ENCODE results near the gene PGR. TPM values are rescaled to one million over a fixed set of nuclear protein-coding genes. Genes with fewer than 3 reads are reported as not detected.

PGR gene
- polyA plus RNA-seq, 2 of the 4 experiments (the other 2 are of a cell fraction), result not detected

DNA sequence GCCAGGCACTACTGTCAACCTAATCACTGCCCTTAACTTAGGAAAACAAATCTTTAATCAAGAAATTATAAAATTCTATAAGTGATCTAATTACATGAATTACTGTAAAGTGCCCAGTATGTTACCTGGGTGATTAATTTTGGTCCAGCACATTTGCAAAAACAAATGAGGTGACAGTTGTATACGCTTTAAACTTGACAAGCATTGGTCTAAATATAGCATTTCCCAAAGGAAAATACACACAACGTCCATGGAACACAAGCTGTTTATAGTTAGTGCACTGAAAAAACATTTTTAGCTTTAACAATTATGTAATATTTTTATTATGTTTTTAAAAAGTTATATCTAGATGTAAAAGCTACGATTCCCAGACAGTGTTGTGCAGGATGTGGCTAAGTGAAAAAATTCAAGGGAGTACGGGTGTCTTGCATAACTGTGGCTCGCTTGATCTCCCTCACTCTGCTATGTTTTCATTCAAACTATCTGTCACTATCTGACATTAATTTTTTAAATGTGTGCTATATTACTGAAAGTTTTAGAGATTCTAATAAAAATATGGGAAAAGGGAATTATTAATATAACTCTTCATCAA, 38.8 kb downstream of the PGR start (continued):
- TF ChIP-seq GATA3 (IDR thresholded peaks at IDR 0.05; ENCODE audit: borderline replicate concordance), result no peak

DNA sequence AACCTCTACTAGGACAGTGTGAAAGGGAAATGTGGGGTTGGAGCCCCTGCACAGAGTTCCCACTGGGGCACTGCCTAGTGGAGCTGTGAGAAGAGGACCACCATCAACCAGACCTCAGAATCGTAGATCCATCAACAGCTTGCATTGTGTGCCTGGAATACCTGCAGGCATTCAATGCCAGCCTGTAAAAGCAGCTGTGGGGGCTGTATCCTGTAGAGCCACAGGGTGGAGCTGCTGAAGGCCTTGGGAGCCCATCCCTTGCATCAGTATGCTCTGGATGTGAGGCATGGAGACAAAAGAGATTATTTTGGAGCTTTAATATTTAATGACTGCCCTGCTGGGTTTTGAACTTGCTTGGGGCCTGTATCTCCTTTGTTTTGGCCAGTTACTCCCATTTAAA, 46.3 kb downstream of the PGR start:
- TF ChIP-seq RAD21 (conservative IDR thresholded peaks at IDR 0.05 in 1 of 2, IDR thresholded peaks at IDR 0.05 in 1 of 2), result no peak
- TF ChIP-seq KDM1A (IDR thresholded peaks at IDR 0.05; ENCODE audit: low read depth), result no peak
- TF ChIP-seq RARB (CRISPR knock-in tag; IDR thresholded peaks at IDR 0.05), result no peak
- no peak for TF ChIP-seq TP53 (CRISPR knock-in tag; IDR thresholded peaks at IDR 0.05)
- no peak for TF ChIP-seq MAZ (IDR thresholded peaks at IDR 0.05; ENCODE audit: borderline replicate concordance, low read depth, low read length)
- TF ChIP-seq HMGXB4 (CRISPR knock-in tag; IDR thresholded peaks at IDR 0.05; ENCODE audit: borderline replicate concordance), result no peak
- TF ChIP-seq, protein P1, sequence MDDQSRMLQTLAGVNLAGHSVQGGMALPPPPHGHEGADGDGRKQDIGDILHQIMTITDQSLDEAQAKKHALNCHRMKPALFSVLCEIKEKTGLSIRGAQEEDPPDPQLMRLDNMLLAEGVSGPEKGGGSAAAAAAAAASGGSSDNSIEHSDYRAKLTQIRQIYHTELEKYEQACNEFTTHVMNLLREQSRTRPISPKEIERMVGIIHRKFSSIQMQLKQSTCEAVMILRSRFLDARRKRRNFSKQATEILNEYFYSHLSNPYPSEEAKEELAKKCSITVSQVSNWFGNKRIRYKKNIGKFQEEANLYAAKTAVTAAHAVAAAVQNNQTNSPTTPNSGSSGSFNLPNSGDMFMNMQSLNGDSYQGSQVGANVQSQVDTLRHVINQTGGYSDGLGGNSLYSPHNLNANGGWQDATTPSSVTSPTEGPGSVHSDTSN (IDR thresholded peaks at IDR 0.05), result no peak
- TF ChIP-seq CBX8 (IDR thresholded peaks at IDR 0.05), result no peak
- TF ChIP-seq JUNB (IDR thresholded peaks at IDR 0.05), result no peak
- TF ChIP-seq RCOR1 (IDR thresholded peaks at IDR 0.05; ENCODE audit: low read depth, low read length), result no peak
- no peak for TF ChIP-seq ESRRA (IDR thresholded peaks at IDR 0.05; ENCODE audit: borderline replicate concordance, low read length)
- no peak for TF ChIP-seq PHF8 (IDR thresholded peaks at IDR 0.05; ENCODE audit: borderline replicate concordance, low read depth)
- no peak for TF ChIP-seq NR3C1 (IDR thresholded peaks at IDR 0.05)
- TF ChIP-seq SREBF2 (IDR thresholded peaks at IDR 0.05), result no peak
- TF ChIP-seq FOSB (CRISPR knock-in tag; IDR thresholded peaks at IDR 0.05), result no peak
- TF ChIP-seq MAFK (IDR thresholded peaks at IDR 0.05; ENCODE audit: partially characterized antibody), result no peak
- no peak for TF ChIP-seq ZNF302 (CRISPR knock-in tag; IDR thresholded peaks at IDR 0.05)
- ATAC-seq (no peak), DNase-seq (ENCODE audit: low read depth in 1 of 2, low spot score in 1 of 2) (no peak), FAIRE-seq (no peak)
- no peak overlapping the region for H3K4me3 ChIP-seq
- no CpG with 5 or more reads among the region's 1 CpG for WGBS (ENCODE audit: missing lambda C conversion rate)
- no peak overlapping the region for H3K4me2 ChIP-seq
- no peaks in the 10 kb centered on the region for H3K4me1 ChIP-seq
- H3K27ac ChIP-seq, result no peak overlapping the region
- CTCF ChIA-PET, result no interaction called here
- POLR2A ChIA-PET, result no interaction called here
- no peaks in the 10 kb centered on the region for H3K9me3 ChIP-seq

DNA sequence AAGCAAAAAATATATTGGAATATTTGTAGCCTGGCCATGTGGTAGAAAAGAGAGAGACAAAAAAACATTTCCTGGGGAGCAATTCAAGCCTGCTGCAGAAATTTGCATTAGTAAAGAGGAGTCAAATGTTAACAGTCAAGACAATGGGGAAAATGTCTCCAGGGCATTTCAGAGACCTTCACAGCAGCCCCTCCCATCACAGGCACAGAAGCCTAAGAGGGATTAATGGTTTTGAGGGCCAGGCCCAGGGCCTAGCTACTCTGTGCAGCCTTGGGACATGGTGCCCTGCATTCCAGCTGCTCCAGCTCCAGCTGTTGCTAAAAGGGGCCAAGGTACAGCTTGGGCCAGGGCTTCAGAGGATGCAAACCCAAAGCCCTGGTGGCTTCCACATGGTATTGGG, 46.8 kb downstream of the PGR start:
- no peaks in the 10 kb centered on the region for H3K9me3 ChIP-seq
- FAIRE-seq, result no peak
- POLR2A ChIA-PET, result no interaction called here

More for the DNA sequence above, 46.8 kb downstream of the PGR start:
- no peak for DNase-seq (ENCODE audit: low read depth in 1 of 2, low spot score in 1 of 2)
- H3K27ac ChIP-seq, result no peak overlapping the region
- no peak for ATAC-seq
- no peak overlapping the region for H3K4me2 ChIP-seq
- TF ChIP-seq E2F6 (IDR thresholded peaks at IDR 0.05; ENCODE audit: borderline replicate concordance, low read depth) (no peak), MAZ (IDR thresholded peaks at IDR 0.05; ENCODE audit: borderline replicate concordance, low read depth, low read length) (no peak), BCL3 (IDR thresholded peaks at IDR 0.05) (no peak), REST (IDR thresholded peaks at IDR 0.05) (no peak), ESRRA (IDR thresholded peaks at IDR 0.05; ENCODE audit: borderline replicate concordance, low read length) (no peak)
- H3K4me3 ChIP-seq, result no peak overlapping the region
- CTCF ChIA-PET, result no interaction called here
- no peaks in the 10 kb centered on the region for H3K4me1 ChIP-seq
